ENCODE results near the gene USP9X.

DNA sequence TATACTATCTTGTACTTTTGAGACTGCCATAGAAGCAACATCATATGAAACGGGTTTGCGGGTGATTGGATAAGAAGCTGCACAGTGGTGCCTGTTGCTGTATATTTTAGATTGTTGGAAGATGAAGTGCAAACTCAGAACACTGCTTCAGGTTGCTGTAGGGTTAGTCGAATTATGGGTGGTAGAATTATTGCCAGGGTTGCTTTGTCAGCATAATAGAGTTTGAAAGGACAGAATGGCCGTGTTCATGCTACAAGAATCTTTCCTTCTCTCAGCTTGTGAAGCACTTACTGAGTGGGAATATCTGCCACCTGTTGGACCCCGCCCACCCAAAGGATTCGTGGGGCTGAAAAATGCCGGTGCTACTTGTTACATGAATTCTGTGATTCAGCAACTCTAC, 115.5 kb downstream of the USP9X start:
- no peak for TF ChIP-seq POLR2AphosphoS5 (IDR thresholded peaks at IDR 0.05)
- TF ChIP-seq, protein P1, sequence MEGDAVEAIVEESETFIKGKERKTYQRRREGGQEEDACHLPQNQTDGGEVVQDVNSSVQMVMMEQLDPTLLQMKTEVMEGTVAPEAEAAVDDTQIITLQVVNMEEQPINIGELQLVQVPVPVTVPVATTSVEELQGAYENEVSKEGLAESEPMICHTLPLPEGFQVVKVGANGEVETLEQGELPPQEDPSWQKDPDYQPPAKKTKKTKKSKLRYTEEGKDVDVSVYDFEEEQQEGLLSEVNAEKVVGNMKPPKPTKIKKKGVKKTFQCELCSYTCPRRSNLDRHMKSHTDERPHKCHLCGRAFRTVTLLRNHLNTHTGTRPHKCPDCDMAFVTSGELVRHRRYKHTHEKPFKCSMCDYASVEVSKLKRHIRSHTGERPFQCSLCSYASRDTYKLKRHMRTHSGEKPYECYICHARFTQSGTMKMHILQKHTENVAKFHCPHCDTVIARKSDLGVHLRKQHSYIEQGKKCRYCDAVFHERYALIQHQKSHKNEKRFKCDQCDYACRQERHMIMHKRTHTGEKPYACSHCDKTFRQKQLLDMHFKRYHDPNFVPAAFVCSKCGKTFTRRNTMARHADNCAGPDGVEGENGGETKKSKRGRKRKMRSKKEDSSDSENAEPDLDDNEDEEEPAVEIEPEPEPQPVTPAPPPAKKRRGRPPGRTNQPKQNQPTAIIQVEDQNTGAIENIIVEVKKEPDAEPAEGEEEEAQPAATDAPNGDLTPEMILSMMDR (IDR thresholded peaks at IDR 0.05) = no peak
- no peak for TF ChIP-seq POLR2A (IDR thresholded peaks at IDR 0.05)

All from transverse colon (tissue), 4 donors.